H1 (cell line): ENCODE measurements around the gene CHST11. TPM values are rescaled to one million over a fixed set of nuclear protein-coding genes. Genes with fewer than 3 reads are reported as not detected.

Experiments
- KDM5A ChIP-seq: fragments of 200-600 bp; IDR thresholded peaks from 2 replicates; pipeline ENCODE4 v1.7.1; 2012; ENCODE audit warnings: mild to moderate bottlenecking, low read length, inconsistent platforms, mixed read lengths
- YY1 ChIP-seq: IDR thresholded peaks from 2 replicates; pipeline ENCODE4 v1.6.1; 2011; ENCODE audit warnings: low read depth, mild to moderate bottlenecking, low read length
- polyA plus RNA-seq, 7 experiments: library from polyadenylated mRNA; depleted of rRNA in 3 of 7; stranded (reverse) in 5 of 7; unstranded in 2 of 7; fragments of >200 nt in 5 of 7; fragments of 200-250 nt in 2 of 7; gene quantifications; 1 replicate in 5 of 7; 2 replicates in 1 of 7; 4 replicates in 1 of 7; pipeline versions ENCODE4 v1.2.1 to v1.2.3, GENCODE V29; 2011 to 2013; ENCODE audit warnings: missing spikeins in 2 of 7, mixed read lengths in 2 of 7
- total RNA-seq: library from RNA; stranded (reverse); fragmentation: NEBNext Ultra II Directional; extraction: Animal tissue kit (Norgen Biotek cat#: 25700); gene quantifications from 2 replicates; pipeline ENCODE4 v1.2.1, GENCODE V29; 2021

The CHST11 gene
- total and polyA plus RNA-seq, 2 of the 8 experiments (the other 6 are each of a cell fraction or from before 2014, with no cell fraction given): 14.4 to 20.8 TPM

DNA sequence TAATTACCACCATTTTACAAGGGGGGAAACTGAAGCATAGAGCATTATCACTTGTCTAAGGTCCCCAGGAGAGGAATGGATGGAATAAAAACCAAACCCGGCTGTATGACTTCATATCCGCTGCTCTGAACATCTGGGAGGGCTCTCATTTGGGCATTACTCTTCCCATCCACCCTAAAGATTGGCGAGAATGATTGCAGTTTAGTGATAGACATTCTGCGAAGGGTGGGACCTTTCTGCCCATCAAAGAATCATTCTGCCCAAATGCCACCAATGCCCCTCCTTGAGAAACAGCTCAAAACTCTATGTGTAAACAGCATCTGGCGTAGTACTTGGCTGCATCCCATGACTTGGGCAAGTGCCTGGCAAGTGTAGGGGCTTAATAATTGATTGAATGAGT is 11.6 kb downstream of the CHST11 start (continued):
- TF ChIP-seq YY1: no peak
- TF ChIP-seq KDM5A: no peak
